ENCODE measurements around the gene INPP5A. TPM values are rescaled to one million over a fixed set of nuclear protein-coding genes. Genes with fewer than 3 reads are reported as not detected.

INPP5A gene
- total and polyA plus RNA-seq, 9 of the 15 experiments (the other 6 are each of a cell fraction or from before 2014, with no cell fraction given) = 0.66 to 11.6 (median 7.7) TPM

GRCh38 chr10:132690401-132690800 lies 152.8 kb downstream of the INPP5A start (continued):
- TF ChIP-seq E2F3 (CRISPR knock-in tag; IDR thresholded peaks at IDR 0.05) (no peak), ARID1B (IDR thresholded peaks at IDR 0.05) (no peak), SAFB2 (IDR thresholded peaks at IDR 0.05; ENCODE audit: borderline replicate concordance, low read depth, low read length, severe bottlenecking) (no peak)

GRCh38 chr10:132690821-132691610 lies 153.4 kb downstream of the INPP5A start:
- CTCF ChIA-PET (ENCODE audit: low intra/inter-chr PET ratio) = no interaction called here
- Histone ChIP-seq H3K4me3 (no peak overlapping the region), H3K36me3 (ENCODE audit: control insufficient read depth, insufficient read depth, low read length) (no peaks in the 10 kb centered on the region), H3K9me3 (replicated peaks; ENCODE audit: control insufficient read depth, insufficient read depth, low read depth, low read length) (no peaks in the 10 kb centered on the region; the same call in 1 of the 2 replicates), H3K9ac (ENCODE audit: insufficient read depth in 1 of 2, low read depth in 2 of 2, low read length in 2 of 2) (no peak overlapping the region), H3K9me1 (ENCODE audit: control insufficient read depth, insufficient read depth, low read length) (no peaks in the 10 kb centered on the region), H4K20me1 (replicated peaks; ENCODE audit: control insufficient read depth, insufficient read depth, low read length) (no peaks in the 10 kb centered on the region), H3K79me2 (ENCODE audit: control insufficient read depth, insufficient read depth, low read length) (no peaks in the 10 kb centered on the region; the same call in 2 of the 3 replicates), H3K4me2 (ENCODE audit: insufficient read depth, low read length) (no peak overlapping the region), H3K27ac (ENCODE audit: extremely low read depth, low read depth, low read length) (no peak overlapping the region), H3K27me3 (ENCODE audit: control insufficient read depth in 2 of 2, insufficient read depth in 2 of 2, low read length in 2 of 2) (no peaks in the 10 kb centered on the region), H3K4me1 (replicated peaks in 1 of 2; ENCODE audit: control insufficient read depth in 2 of 2, insufficient read depth in 2 of 2, low read length in 2 of 2) (peaks cover 3 to 9% of the 10 kb centered on the region in 2 experiments; a peak in 4 of 5 replicates), H2AFZ (ENCODE audit: low read depth, low read length) (no peak overlapping the region)
- POLR2A ChIA-PET = no interaction called here
- in situ Hi-C loops (cut with MboI) (loop anchor here (5.0 kb wide), 1 partner anchor 36 kb away; no protein-coding TSS in a partner anchor), intact Hi-C loops (cut with micrococcal nuclease) (no loop called here)
- WGBS (ENCODE audit: insufficient coverage, low coverage, missing lambda C conversion rate) = 96% methylated on average over 33 of the region's 56 CpGs
- no peak for TF ChIP-seq MEF2A (IDR thresholded peaks at IDR 0.05; ENCODE audit: control insufficient read depth, low read depth, low read length)
- TF ChIP-seq ELF4 (CRISPR knock-in tag; IDR thresholded peaks at IDR 0.05) = no peak
- no peak for TF ChIP-seq MED1 (CRISPR knock-in tag; IDR thresholded peaks at IDR 0.05; ENCODE audit: borderline replicate concordance)
- no peak for TF ChIP-seq GATAD2B (IDR thresholded peaks at IDR 0.05; ENCODE audit: borderline replicate concordance)
- no peak for TF ChIP-seq GTF2F1 (IDR thresholded peaks at IDR 0.05; ENCODE audit: low read depth, low read length)
- no peak for TF ChIP-seq ZFP91 (CRISPR knock-in tag; IDR thresholded peaks at IDR 0.05)
- TF ChIP-seq ZNF77 (CRISPR knock-in tag; IDR thresholded peaks at IDR 0.05) = no peak
- TF ChIP-seq TEAD1 (CRISPR knock-in tag; IDR thresholded peaks at IDR 0.05) = no peak
- no peak for TF ChIP-seq HCFC1 (IDR thresholded peaks at IDR 0.05; ENCODE audit: low read depth, low read length)
- no peak for TF ChIP-seq JUND (IDR thresholded peaks at IDR 0.05; ENCODE audit: borderline replicate concordance, low read depth, low read length)
- no peak for TF ChIP-seq JUND (tag; IDR thresholded peaks at IDR 0.05; ENCODE audit: borderline replicate concordance, low read depth, low read length)
- no peak for DNase-seq (ENCODE audit: extremely low read depth in 1 of 4, low spot score in 3 of 4)
- no peak for ATAC-seq
- BruUV-seq (replicated peaks) = no TSS peak
- FAIRE-seq = no peak

All from K562 (cell line).